ENCODE data around the gene ZKSCAN7. TPM values are rescaled to one million over a fixed set of nuclear protein-coding genes. Genes with fewer than 3 reads are reported as not detected.
"Not testable (repeated sequence)": the region's sequence is repeated elsewhere in the genome, so short reads cannot be mapped to it uniquely, and the experiment has no call there.

The ZKSCAN7 gene
- total RNA-seq, 1 experiment from 2014 or later, result not detected

DNA sequence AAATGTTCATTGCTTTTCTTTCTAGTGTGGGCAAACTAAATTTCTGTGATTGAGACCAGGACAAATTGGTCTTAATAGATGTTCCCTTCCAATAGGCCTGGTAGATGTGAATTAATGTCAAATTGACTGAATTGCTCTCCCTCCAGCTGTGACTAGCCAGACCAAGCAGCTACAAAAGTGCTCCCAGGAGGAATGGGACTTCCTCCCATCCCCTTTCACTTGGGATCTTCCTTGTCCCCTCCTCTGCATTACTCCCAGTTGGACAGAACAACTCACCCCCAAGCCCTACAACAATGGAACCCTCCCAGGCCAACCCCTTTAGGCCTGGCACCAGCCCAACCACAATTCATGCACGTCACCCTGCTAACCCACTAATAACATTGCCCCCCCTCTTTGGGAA, 19.6 kb upstream of the ZKSCAN7 start:
- CTCF ChIA-PET, result no interaction called here
- Histone ChIP-seq H3K9me3 (ENCODE audit: low read length) (no peaks in the 10 kb centered on the region), H3K4me3 (ENCODE audit: low read length) (no peak overlapping the region), H3K27ac (ENCODE audit: low read length) (no peak overlapping the region), H3K9me2 (replicated peaks; ENCODE audit: low read length) (no peaks in the 10 kb centered on the region), H3K4me2 (ENCODE audit: low read length) (no peak overlapping the region), H3K9ac (ENCODE audit: low read length) (no peak overlapping the region), H4K20me1 (ENCODE audit: low read length) (no peaks in the 10 kb centered on the region), H3K79me2 (ENCODE audit: low read length) (no peaks in the 10 kb centered on the region), H3K4me1 (ENCODE audit: insufficient read depth, low read length) (no peaks in the 10 kb centered on the region), H3K27me3 (ENCODE audit: low read length) (peaks cover 6% of the 10 kb centered on the region; the same call in 1 of the 2 replicates), H2AFZ (ENCODE audit: low read length) (no peak overlapping the region), H3K36me3 (ENCODE audit: low read depth, low read length) (no peaks in the 10 kb centered on the region), H3F3A (ENCODE audit: low read length, unreplicated experiment) (no peaks in the 10 kb centered on the region)
- intact Hi-C loops (cut with micrococcal nuclease), result loop anchor here (10.0 kb wide), 1 partner anchor 449 kb away; no protein-coding TSS in a partner anchor
- ATAC-seq (no peak), DNase-seq (no peak)
- BruUV-seq (replicated peaks), result no TSS peak
- POLR2A ChIA-PET (ENCODE audit: unreplicated experiment), result no interaction called here
- TF ChIP-seq EZH2phosphoT487 (IDR thresholded peaks at IDR 0.05; ENCODE audit: borderline replicate concordance, low read length), result no peak
- TF ChIP-seq EZH2 (IDR thresholded peaks at IDR 0.05; ENCODE audit: low read length, unreplicated experiment), result no peak
- no peak for TF ChIP-seq CTCF (conservative IDR thresholded peaks at IDR 0.05; ENCODE audit: low read depth, low read length)

DNA sequence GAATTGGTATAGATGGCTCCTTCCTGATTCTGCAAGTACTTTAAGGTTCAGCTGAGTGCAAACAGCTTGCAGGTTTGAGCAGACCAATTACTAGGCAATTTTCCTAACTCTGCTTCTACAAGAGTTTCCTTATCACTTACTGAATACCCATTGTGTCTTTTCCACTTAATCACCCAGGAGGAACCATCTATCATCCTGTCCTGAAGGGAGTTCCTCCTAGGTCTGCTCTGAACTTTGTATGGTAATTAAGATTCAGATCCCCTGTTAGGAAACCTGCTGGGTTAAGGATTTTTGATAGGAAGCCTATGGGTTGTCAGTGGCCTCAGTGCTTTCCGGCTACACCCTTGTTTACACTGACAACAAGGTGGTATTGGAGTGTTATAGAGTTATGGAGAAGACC, 10.2 kb upstream of the ZKSCAN7 start:
- H3K4me3 ChIP-seq (ENCODE audit: low read length); CTCF ChIA-PET; DNase-seq; H3K79me2 ChIP-seq (ENCODE audit: low read length); H3K9me2 ChIP-seq (replicated peaks; ENCODE audit: low read length); intact Hi-C loops (cut with micrococcal nuclease); H3K4me2 ChIP-seq (ENCODE audit: low read length); H3K9ac ChIP-seq (ENCODE audit: low read length); H3K9me3 ChIP-seq (ENCODE audit: low read length); H3K36me3 ChIP-seq (ENCODE audit: low read depth, low read length); H4K20me1 ChIP-seq (ENCODE audit: low read length); POLR2A ChIA-PET (ENCODE audit: unreplicated experiment); ATAC-seq; H3K27me3 ChIP-seq (ENCODE audit: low read length); BruUV-seq (replicated peaks); H2AFZ ChIP-seq (ENCODE audit: low read length); H3K27ac ChIP-seq (ENCODE audit: low read length); H3K4me1 ChIP-seq (ENCODE audit: insufficient read depth, low read length); H3F3A ChIP-seq (ENCODE audit: low read length, unreplicated experiment): not testable (repeated sequence)

- no TSS peak for BruUV-seq (replicated peaks)
- POLR2A ChIA-PET (ENCODE audit: unreplicated experiment), result no interaction called here
- Histone ChIP-seq H3K9me3 (ENCODE audit: low read length) (no peaks in the 10 kb centered on the region), H2AFZ (ENCODE audit: low read length) (no peak overlapping the region), H3K9ac (ENCODE audit: low read length) (no peak overlapping the region), H3K36me3 (ENCODE audit: low read depth, low read length) (no peaks in the 10 kb centered on the region), H3F3A (ENCODE audit: low read length, unreplicated experiment) (no peaks in the 10 kb centered on the region), H3K79me2 (ENCODE audit: low read length) (no peaks in the 10 kb centered on the region), H3K27ac (ENCODE audit: low read length) (no peak overlapping the region), H3K4me2 (ENCODE audit: low read length) (no peak overlapping the region), H3K9me2 (replicated peaks; ENCODE audit: low read length) (no peaks in the 10 kb centered on the region), H3K4me3 (ENCODE audit: low read length) (no peak overlapping the region), H4K20me1 (ENCODE audit: low read length) (no peaks in the 10 kb centered on the region), H3K27me3 (ENCODE audit: low read length) (no peaks in the 10 kb centered on the region), H3K4me1 (ENCODE audit: insufficient read depth, low read length) (no peaks in the 10 kb centered on the region)
- TF ChIP-seq CTCF (conservative IDR thresholded peaks at IDR 0.05; ENCODE audit: low read depth, low read length) (no peak), EZH2phosphoT487 (IDR thresholded peaks at IDR 0.05; ENCODE audit: borderline replicate concordance, low read length) (no peak), EZH2 (IDR thresholded peaks at IDR 0.05; ENCODE audit: low read length, unreplicated experiment) (no peak)
- CTCF ChIA-PET, result no interaction called here
- DNase-seq, result no peak
- no peak for ATAC-seq
- intact Hi-C loops (cut with micrococcal nuclease), result no loop called here
Observed at GRCh38 chr3:44555723-44556122, 730 bp downstream of the ZKSCAN7 start.

Measured in PC-3 (cell line).